ENCODE data around the gene BOD1. TPM values are rescaled to one million over a fixed set of nuclear protein-coding genes. Genes with fewer than 3 reads are reported as not detected.
"Not testable (repeated sequence)": the region's sequence is repeated elsewhere in the genome, so short reads cannot be mapped to it uniquely, and the experiment has no call there.

Gene BOD1
- total and polyA plus RNA-seq, 2 donors = 37.6 to 46.6 TPM

DNA sequence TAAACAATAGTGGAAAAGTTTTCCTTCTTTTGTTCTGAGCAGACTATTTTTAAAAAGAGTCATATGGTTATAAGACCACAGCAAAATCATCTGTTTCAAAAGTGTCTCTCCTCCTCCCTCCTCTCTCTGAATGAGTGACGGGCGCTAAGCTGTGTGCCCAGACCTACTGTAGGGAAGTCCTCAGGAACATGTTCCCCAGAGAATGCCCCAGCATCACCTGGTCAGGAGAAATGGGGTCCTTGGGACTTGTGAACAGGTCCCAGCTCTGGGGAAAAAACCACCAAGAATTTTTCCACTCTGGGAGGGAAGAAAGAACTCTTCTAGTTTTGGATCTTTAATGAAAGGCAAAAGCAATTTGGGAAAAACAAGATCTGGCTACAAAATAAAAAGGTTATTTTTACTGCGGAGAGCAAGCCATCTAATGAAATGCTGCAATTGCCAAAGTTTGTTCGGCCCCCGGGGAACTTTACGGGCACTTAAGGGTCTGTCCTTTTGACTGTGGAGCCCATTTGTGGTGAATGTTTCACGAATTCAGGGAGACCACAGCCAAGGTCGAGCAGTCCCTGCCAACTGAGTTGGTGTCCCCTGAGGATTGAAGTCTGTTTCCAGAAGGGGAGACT, 25.9 kb downstream of the BOD1 start:
- WGBS = 70% methylated on average over 8 of the region's 8 CpGs
- Histone ChIP-seq H3K4me3 (ENCODE audit: low read depth, low read length) (no peak overlapping the region), H3K4me1 (ENCODE audit: insufficient read depth) (no peaks in the 10 kb centered on the region), H3K36me3 (ENCODE audit: insufficient read depth) (no peaks in the 10 kb centered on the region), H3K27ac (ENCODE audit: low read depth) (no peak overlapping the region)
- no peak for DNase-seq (ENCODE audit: extremely low spot score)

DNA sequence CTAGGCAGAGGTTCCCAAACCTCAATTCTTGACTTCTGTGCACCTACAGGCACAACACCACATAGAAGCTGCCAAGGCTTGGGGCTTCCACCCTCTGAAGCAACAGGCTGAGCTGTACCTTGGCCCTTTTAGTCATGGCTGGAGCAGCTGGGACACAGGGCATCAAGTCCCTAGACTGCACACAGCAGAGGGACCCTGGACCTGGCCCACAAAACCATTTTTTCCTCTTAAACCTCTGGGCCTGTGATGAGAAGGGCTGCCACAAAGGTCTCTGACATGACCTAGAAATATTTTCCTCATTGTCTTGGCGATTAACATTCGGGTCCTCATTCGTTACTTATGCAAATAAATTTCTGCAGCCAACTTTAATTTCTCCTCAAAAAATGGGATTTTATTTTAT, 30.3 kb downstream of the BOD1 start:
- not testable (repeated sequence) for H3K36me3 ChIP-seq (ENCODE audit: insufficient read depth); DNase-seq (ENCODE audit: extremely low spot score); H3K4me3 ChIP-seq (ENCODE audit: low read depth, low read length); H3K27ac ChIP-seq (ENCODE audit: low read depth); H3K4me1 ChIP-seq (ENCODE audit: insufficient read depth)
- WGBS = 97% methylated on average over 3 of the region's 3 CpGs

DNA sequence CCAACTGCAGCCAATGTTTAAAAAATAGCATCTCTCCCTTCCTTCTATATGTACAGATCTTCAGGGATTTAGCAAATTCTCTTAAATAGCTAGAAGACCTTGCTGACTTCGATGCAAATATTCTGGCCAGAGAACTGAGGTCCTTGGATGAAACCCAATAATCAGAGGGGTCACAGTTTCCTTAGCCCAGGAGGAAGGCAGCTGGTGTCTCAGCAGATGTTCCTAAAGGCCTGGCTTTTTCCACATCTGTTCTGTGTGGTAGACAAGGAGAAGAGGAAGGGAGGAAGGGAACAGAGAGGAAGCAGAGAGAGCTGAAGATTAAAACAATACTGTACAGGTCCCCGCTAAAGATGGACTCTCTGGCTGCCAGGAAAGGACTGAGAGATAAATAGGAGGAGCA, 33.1 kb downstream of the BOD1 start:
- H3K4me3 ChIP-seq (ENCODE audit: low read depth, low read length) = no peak overlapping the region
- 39% methylated on average over 2 of the region's 2 CpGs for WGBS
- no peak for DNase-seq (ENCODE audit: extremely low spot score)
- H3K4me1 ChIP-seq (ENCODE audit: insufficient read depth) = no peaks in the 10 kb centered on the region
- H3K36me3 ChIP-seq (ENCODE audit: insufficient read depth) = no peaks in the 10 kb centered on the region
- no peak overlapping the region for H3K27ac ChIP-seq (ENCODE audit: low read depth)

DNA sequence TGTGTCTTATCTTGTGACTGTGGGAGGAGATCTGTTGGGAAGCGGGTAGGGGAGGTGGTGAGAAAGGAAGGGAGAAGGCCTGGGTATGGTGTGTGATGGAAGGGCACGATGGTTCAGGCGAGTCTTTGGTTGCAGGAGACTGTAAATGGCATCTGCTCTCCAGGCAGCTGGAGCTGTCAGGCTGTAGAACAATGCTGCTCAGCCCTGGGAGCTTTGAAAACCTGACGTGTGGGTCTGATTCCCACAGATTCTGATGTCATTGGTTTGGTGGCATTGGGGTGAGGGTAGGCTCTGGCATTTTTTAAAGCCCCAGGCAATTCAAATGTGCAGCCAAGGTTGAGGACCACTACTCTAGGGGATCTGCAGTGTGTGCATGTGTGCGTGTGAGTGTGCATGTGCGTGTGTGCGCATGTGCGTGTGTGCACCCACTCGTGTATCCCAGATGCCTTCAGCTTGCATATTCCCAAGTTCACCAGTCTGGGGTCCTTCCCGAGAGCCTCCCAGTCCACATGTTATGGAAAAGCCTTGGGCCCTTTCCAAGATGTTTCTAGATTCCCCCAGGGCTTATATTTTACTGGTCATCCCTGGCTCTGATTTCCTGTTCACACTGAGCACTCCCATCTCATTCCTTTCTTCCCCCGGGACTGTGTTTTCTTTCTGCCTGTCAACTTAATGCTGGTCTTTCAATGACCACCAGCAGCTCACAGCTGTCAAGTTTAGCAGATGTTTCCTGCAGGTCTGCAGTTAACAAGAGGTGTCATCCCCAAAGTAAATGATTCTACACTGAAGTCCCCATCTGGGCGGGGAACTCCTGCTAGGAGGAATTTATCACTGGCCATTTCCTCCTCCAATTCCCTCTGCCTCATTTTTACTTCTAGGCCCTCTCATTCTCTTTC, 34.0 kb downstream of the BOD1 start:
- Histone ChIP-seq H3K27ac (ENCODE audit: low read depth) (no peak overlapping the region), H3K4me1 (ENCODE audit: insufficient read depth) (no peaks in the 10 kb centered on the region), H3K36me3 (ENCODE audit: insufficient read depth) (no peaks in the 10 kb centered on the region), H3K4me3 (ENCODE audit: low read depth, low read length) (no peak overlapping the region)
- WGBS = 62% methylated on average over 12 of the region's 12 CpGs
- no peak for DNase-seq (ENCODE audit: extremely low spot score)

DNA sequence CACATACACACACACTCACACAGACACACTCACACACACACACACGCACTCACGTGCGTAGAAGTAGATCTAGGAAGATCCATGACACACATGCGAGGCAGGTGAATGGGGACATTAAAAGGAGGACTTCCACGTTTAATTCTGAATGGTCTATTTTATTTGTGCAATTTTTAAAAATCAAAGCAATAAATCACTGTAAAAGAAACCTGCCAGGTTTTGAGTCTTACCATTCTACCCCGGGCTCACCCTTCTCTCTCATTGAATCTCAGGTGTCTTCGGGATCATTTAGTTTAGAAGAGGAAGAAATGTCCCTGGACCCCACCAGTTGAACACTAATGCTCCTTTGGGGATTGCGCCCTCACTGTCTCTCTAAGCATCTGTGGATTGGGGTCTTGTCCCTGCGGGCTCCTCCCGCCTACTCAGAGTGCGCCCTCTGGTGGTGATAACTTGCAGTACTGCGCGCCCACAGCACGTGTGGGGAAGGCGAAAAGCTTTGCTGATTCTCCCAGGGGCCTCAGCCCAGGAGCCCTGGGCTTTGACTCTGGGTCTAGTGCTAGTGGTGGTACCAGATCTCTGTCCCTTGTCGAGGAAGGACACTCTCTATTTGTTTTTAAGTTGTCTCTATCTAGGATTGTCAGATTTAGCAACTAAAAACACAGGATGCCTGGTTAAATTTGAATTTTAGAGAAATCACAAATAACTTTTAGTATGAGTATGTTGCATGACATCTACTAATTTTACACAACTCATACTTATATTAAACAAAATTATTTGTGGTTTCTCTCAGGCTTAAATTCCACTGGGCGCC, 34.8 kb downstream of the BOD1 start:
- DNase-seq (ENCODE audit: extremely low spot score) = no peak
- Histone ChIP-seq H3K4me1 (ENCODE audit: insufficient read depth) (no peaks in the 10 kb centered on the region), H3K36me3 (ENCODE audit: insufficient read depth) (no peaks in the 10 kb centered on the region), H3K27ac (ENCODE audit: low read depth) (no peak overlapping the region), H3K4me3 (ENCODE audit: low read depth, low read length) (no peak overlapping the region)
- WGBS = 60% methylated on average over 17 of the region's 17 CpGs

DNA sequence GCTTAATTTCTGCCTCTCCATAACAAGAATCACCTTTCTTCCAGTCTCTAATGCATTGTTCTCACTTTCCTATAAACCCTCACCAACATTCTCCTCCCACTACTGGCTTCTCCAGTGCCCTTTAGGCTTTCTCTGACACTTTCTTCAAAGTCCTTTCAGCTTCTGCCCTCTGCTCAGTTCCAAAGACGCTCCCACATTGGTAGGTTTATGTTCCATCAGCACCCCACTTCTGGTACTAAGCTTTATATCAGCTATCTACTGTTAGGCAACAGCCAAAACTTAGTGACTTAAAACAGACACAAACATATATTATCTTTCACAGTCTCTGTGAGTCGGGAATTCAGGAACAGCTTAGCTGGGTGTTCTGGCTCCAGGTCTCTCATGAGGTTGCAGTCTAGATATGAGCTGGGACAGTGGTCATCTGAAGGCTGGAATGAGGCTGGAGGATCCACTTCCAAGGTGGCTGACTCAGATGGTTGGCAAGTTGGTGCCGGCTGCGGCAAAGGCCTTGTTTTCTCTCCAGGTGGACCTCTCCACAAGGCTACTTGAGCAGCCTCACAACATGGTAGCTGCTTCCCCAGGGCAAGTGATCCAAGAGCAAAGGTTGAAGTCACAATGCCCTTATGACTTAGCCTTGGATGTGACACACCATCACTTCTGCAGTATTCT, 37.4 kb downstream of the BOD1 start:
- Histone ChIP-seq H3K4me1 (ENCODE audit: insufficient read depth) (no peaks in the 10 kb centered on the region), H3K4me3 (ENCODE audit: low read depth, low read length) (no peak overlapping the region), H3K27ac (ENCODE audit: low read depth) (no peak overlapping the region), H3K36me3 (ENCODE audit: insufficient read depth) (no peaks in the 10 kb centered on the region)
- no peak for DNase-seq (ENCODE audit: extremely low spot score)
- WGBS = 91% methylated on average over 4 of the region's 4 CpGs

DNA sequence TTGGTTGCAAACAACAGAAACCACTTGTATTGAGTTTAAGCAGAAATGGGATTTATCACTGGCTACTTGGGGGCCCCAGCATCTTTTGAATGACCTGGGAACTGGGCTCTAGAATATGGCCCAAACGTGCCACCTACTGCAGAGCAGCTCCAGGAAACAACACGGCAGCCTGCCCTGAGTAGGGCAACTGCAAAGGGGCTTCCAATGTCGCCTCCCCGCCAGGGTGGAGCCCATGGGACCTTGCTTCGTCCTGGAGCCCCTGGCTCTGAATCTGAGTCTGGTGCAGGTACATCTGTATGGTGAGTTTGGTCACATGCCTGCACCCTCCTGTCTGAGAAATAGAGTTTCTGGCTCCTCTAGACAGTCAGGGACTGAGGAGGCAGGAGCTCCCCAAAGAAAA, 38.6 kb downstream of the BOD1 start:
- no peaks in the 10 kb centered on the region for H3K4me1 ChIP-seq (ENCODE audit: insufficient read depth)
- 88% methylated on average over 5 of the region's 5 CpGs for WGBS
- H3K4me3 ChIP-seq (ENCODE audit: low read depth, low read length) = no peak overlapping the region
- no peak overlapping the region for H3K27ac ChIP-seq (ENCODE audit: low read depth)
- no peaks in the 10 kb centered on the region for H3K36me3 ChIP-seq (ENCODE audit: insufficient read depth)
- no peak for DNase-seq (ENCODE audit: extremely low spot score)

DNA sequence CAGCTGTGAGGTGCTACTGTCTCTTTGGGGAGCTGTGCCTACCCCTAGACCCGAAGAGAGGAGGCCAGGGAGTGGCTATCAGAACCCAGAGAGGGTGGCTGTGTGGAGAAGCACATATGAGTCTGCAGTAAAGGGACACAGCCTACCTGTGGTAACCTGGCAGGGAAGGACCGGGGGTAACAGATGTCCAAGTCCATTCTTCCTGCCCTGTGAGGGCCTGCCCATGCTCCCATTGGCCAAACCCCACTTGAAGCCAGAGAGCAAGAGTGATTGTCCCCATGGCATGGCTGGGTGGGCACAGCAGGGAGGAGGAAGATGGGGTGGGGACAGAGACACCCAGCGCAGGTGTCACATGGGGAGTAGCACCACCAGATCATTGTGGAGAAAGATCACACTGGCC, 39.3 kb downstream of the BOD1 start:
- Histone ChIP-seq H3K4me3 (ENCODE audit: low read depth, low read length) (no peak overlapping the region), H3K36me3 (ENCODE audit: insufficient read depth) (no peaks in the 10 kb centered on the region), H3K4me1 (ENCODE audit: insufficient read depth) (no peaks in the 10 kb centered on the region), H3K27ac (ENCODE audit: low read depth) (no peak overlapping the region)
- no peak for DNase-seq (ENCODE audit: extremely low spot score)
- WGBS = 90% methylated on average over 3 of the region's 3 CpGs

DNA sequence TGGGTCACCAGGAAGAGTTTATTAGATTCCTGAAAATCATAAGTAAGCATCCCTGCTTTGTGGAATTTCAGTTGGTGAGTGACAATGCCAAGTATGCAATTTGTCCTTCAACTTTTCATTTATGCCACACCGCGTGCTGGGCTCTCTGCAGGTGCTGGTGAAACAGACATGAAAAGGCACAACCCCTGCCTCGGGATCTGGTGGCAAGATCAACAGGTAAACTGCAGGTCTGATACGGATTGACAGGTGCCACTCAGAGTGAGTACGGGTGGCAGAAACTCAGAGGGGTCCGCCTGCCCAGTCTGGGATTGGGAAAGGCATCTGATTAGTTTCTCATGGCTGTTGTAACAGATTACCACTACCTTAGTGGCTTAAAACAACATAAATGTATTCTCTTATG, 40.5 kb downstream of the BOD1 start:
- no peaks in the 10 kb centered on the region for H3K4me1 ChIP-seq (ENCODE audit: insufficient read depth)
- WGBS = 92% methylated on average over 6 of the region's 6 CpGs
- no peak overlapping the region for H3K4me3 ChIP-seq (ENCODE audit: low read depth, low read length)
- no peaks in the 10 kb centered on the region for H3K36me3 ChIP-seq (ENCODE audit: insufficient read depth)
- H3K27ac ChIP-seq (ENCODE audit: low read depth) = no peak overlapping the region
- DNase-seq (ENCODE audit: extremely low spot score) = no peak

DNA sequence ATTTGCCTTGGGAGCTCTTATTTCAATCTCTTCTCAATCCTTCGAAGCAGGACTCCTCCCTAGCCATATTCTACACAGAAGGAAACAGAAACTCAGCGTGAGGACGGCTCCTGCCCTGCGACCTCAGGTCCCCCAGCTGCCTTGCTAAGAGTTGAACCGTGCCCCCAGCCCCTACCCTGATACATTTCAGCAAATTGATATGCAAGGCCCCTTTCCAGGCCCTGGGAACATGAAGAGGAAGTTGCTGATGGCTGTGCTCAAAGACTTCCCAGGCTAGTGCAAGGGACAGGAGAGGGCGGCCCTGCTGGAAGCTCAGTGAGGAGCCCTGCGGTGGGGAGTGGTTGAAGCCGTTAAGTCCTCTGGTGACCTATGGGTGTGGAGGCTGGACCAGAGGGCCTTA, 41.5 kb downstream of the BOD1 start:
- DNase-seq (ENCODE audit: extremely low spot score) = no peak
- Histone ChIP-seq H3K27ac (ENCODE audit: low read depth) (no peak overlapping the region), H3K36me3 (ENCODE audit: insufficient read depth) (no peaks in the 10 kb centered on the region), H3K4me3 (ENCODE audit: low read depth, low read length) (no peak overlapping the region), H3K4me1 (ENCODE audit: insufficient read depth) (no peaks in the 10 kb centered on the region)
- WGBS = 73% methylated on average over 8 of the region's 8 CpGs

DNA sequence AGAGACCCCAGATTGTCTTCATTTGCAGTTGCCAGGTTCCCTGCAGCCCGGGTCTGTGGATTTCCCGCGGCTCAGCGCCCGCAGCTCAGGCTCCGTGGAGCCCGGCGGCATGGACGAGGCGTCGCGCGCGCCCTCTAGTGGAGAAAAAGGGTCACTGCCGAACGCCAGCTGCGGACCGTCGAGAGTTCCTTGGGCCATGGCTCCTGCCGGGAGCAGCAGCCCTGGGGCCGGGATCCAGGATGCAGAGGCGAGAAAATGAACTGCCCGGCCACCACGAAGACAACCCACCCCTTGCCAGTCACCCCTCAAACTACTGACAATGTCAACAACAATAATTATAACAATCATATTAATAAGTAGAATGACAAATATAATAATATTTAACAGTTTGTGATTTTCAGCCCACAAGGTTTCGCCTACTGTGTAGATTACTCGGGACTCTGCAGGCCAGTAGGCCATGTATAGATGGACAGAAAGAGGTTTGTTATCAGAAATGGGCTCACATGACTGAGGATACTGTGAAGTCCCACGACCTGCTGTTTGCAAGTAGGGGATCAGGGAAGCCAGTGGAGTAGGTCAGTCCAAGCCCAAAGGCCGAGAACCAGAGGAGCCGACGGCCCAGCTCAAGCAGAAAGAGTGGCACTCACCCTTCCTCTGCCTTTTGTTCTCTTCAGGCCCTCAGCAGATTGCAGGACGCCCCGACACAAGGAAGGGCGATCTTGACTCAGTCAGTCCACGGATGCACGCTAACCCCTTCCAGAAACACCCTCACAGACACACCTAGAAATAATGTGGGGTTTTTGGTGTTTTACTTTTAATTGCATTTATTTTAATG, 43.1 kb downstream of the BOD1 start:
- no peak overlapping the region for H3K4me3 ChIP-seq (ENCODE audit: low read depth, low read length)
- no peaks in the 10 kb centered on the region for H3K4me1 ChIP-seq (ENCODE audit: insufficient read depth)
- DNase-seq (ENCODE audit: extremely low spot score) = no peak
- WGBS = 30% methylated on average over 35 of the region's 35 CpGs
- no peaks in the 10 kb centered on the region for H3K36me3 ChIP-seq (ENCODE audit: insufficient read depth)
- no peak overlapping the region for H3K27ac ChIP-seq (ENCODE audit: low read depth)

DNA sequence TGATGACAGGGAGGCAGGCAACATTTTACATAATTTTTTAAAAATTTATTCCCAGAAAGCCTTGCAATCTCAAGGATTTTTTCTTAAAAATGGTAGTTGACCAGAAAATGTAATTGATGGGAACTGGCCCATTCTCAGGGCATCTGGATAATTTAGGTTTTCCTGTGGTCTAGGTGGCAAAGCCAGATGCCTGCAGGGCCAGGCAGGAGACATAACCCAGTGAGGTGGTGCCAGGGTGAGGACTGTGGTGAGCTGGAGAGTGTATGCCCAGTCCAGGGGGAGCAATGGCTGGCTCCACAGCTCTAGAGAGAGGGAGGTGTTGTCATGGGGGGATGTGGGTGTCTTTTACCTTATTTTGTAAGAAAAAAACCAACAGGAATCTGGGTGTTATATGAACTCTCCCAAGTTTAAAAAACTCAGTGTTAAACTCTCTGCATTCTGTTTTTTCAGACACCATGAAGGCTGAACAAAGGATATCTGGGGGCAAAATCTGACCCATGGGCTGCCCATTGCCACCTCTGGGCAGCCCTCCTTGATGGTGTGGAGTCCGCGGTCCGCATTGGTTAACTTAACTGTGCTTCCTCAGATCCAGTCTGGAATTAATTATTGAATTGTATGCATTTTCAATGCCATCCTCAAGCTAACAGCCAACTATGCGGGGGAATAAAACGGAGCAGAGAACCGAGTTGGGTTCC, 43.9 kb downstream of the BOD1 start:
- H3K36me3 ChIP-seq (ENCODE audit: insufficient read depth) = no peaks in the 10 kb centered on the region
- no peak overlapping the region for H3K27ac ChIP-seq (ENCODE audit: low read depth)
- H3K4me1 ChIP-seq (ENCODE audit: insufficient read depth) = no peaks in the 10 kb centered on the region
- DNase-seq (ENCODE audit: extremely low spot score) = no peak
- 20% methylated on average over 6 of the region's 6 CpGs for WGBS
- no peak overlapping the region for H3K4me3 ChIP-seq (ENCODE audit: low read depth, low read length)
